HepG2 (cell line): ENCODE results near the gene TECPR1. TPM values are rescaled to one million over a fixed set of nuclear protein-coding genes. Genes with fewer than 3 reads are reported as not detected.

Experiments
- ARID2 ChIP-seq: sonication (generic); formaldehyde crosslinking; IDR thresholded peaks from 2 replicates; pipeline ENCODE4 v1.8.1; 2022; ENCODE audit warnings: mild to moderate bottlenecking, missing genetic modification reagents, borderline replicate concordance
- ATF7 ChIP-seq, 2 experiments: fragments of 450-650 bp in 1 of 2; sonication (generic) in 1 of 2; formaldehyde crosslinking in 1 of 2; IDR thresholded peaks; 2 replicates each; pipeline versions ENCODE4 v1.4.0 to v1.6.1; 2016 to 2020; ENCODE audit warnings: antibody characterized with exemption in 1 of 2, mild to moderate bottlenecking in 1 of 2, missing genetic modification reagents in 1 of 2
- ATF7-NPFF ChIP-seq: sonication (generic); formaldehyde crosslinking; IDR thresholded peaks from 2 replicates; pipeline ENCODE4 v1.8.1; 2023; ENCODE audit warnings: mild to moderate bottlenecking, low read depth, missing genetic modification reagents, moderate library complexity
- CAMTA2 ChIP-seq: sonication (generic); formaldehyde crosslinking; IDR thresholded peaks from 2 replicates; pipeline ENCODE4 v1.4.0; 2020; ENCODE audit warnings: mild to moderate bottlenecking, missing genetic modification reagents, borderline replicate concordance
- DPF2 ChIP-seq: sonication (generic); formaldehyde crosslinking; IDR thresholded peaks from 2 replicates; pipeline ENCODE4 v1.4.0; 2020; ENCODE audit warnings: mild to moderate bottlenecking, low read depth, missing genetic modification reagents, borderline replicate concordance
- HNF4A ChIP-seq: sonication (generic); formaldehyde crosslinking; IDR thresholded peaks from 2 replicates; pipeline ENCODE4 v1.4.0; 2020; ENCODE audit warnings: missing genetic modification reagents
- HNRNPUL1 ChIP-seq: fragments of 200-400 bp; formaldehyde crosslinking; IDR thresholded peaks from 2 replicates; pipeline ENCODE4 v1.6.1; 2017; ENCODE audit warnings: low read depth, mild to moderate bottlenecking, low read length, moderate library complexity
- MBNL3 ChIP-seq: fragments of 250-450 bp; sonication (Bioruptor Pico); conservative IDR thresholded peaks from 2 replicates; pipeline ENCODE4 v1.8.0; 2022; ENCODE audit warnings: mild to moderate bottlenecking, inconsistent platforms
- NR2F6 ChIP-seq, 2 experiments: IDR thresholded peaks; 2 replicates each; pipeline ENCODE4 v1.6.1; 2016; ENCODE audit warnings: antibody characterized with exemption in 1 of 2, mild to moderate bottlenecking in 1 of 2
- PHF8 ChIP-seq: sonication (generic); formaldehyde crosslinking; IDR thresholded peaks from 2 replicates; pipeline ENCODE4 v1.5.0; 2020; ENCODE audit warnings: missing genetic modification reagents
- PRPF4 ChIP-seq: fragments of 200-400 bp; formaldehyde crosslinking; IDR thresholded peaks from 2 replicates; pipeline ENCODE4 v1.6.1; 2016; ENCODE audit warnings: low read length, low read depth; ENCODE audit not compliant: poor library complexity, severe bottlenecking
- ZBTB14 ChIP-seq: sonication (generic); formaldehyde crosslinking; IDR thresholded peaks from 2 replicates; pipeline ENCODE4 v1.4.0; 2020; ENCODE audit warnings: missing genetic modification reagents
- ZFP36L1 ChIP-seq: sonication (generic); formaldehyde crosslinking; IDR thresholded peaks from 2 replicates; pipeline ENCODE4 v1.8.0; 2022; ENCODE audit warnings: mild to moderate bottlenecking, missing genetic modification reagents, moderate library complexity
- ZNF280D ChIP-seq: sonication (generic); formaldehyde crosslinking; IDR thresholded peaks from 2 replicates; pipeline ENCODE4 v1.5.1; 2020; ENCODE audit warnings: mild to moderate bottlenecking, missing genetic modification reagents
- ZNF605 ChIP-seq: sonication (generic); formaldehyde crosslinking; IDR thresholded peaks from 2 replicates; pipeline ENCODE4 v1.8.0; 2022; ENCODE audit warnings: mild to moderate bottlenecking, missing genetic modification reagents
- ZNF703 ChIP-seq: sonication (generic); formaldehyde crosslinking; IDR thresholded peaks from 2 replicates; pipeline ENCODE4 v1.5.1; 2020; ENCODE audit warnings: missing genetic modification reagents, mild to moderate bottlenecking, moderate library complexity, borderline replicate concordance
- ZNF839 ChIP-seq: sonication (generic); formaldehyde crosslinking; IDR thresholded peaks from 2 replicates; pipeline ENCODE4 v1.4.0; 2020; ENCODE audit warnings: missing genetic modification reagents, mild to moderate bottlenecking, borderline replicate concordance
- polyA plus RNA-seq, 8 experiments: library from polyadenylated mRNA; depleted of rRNA in 3 of 8; stranded (reverse) in 7 of 8; unstranded in 1 of 8; fragments of >200 nt; fragmentation: Illumina TruSeq in 4 of 8; extraction: Trizol in 4 of 8; gene quantifications; 2 replicates each; pipeline versions ENCODE4 v1.2.1 to v1.2.3, GENCODE V29; 2011 to 2016; ENCODE audit warnings: low read depth in 4 of 8, missing spikeins in 1 of 8, mixed read lengths in 1 of 8; ENCODE audit not compliant: insufficient read depth in 1 of 8
- total RNA-seq, 5 experiments: library from RNA; depleted of rRNA; stranded (reverse); fragments of >200 nt; fragmentation: Illumina TruSeq; extraction: Trizol; gene quantifications; 2 replicates each; pipeline ENCODE4 v1.2.3, GENCODE V29; 2016; ENCODE audit warnings: low read depth in 1 of 5
- TF ChIP-seq, protein P1 (sequence below): fragments of 450-650 bp; IDR thresholded peaks from 2 replicates; pipeline ENCODE4 v1.6.1; 2016
- TF ChIP-seq, protein P2 (sequence below): sonication (generic); formaldehyde crosslinking; IDR thresholded peaks from 2 replicates; pipeline ENCODE4; 2020; ENCODE audit warnings: missing genetic modification reagents, mild to moderate bottlenecking, borderline replicate concordance

TECPR1 gene
- total and polyA plus RNA-seq, 2 of the 13 experiments (the other 11 are each of a cell fraction or from before 2014, with no cell fraction given): 2.3 to 6.3 TPM

GRCh38 chr7:98281757-98282606 is 29.9 kb upstream of the TECPR1 start (continued):
- TF ChIP-seq ZNF280D (CRISPR knock-in tag): 0 out of 2 replicates have a peak, but pooled peaks have one; percentile 26
- 0 out of 2 replicates have a peak, but pooled peaks have one; percentile 25 for TF ChIP-seq ZFP36L1 (CRISPR knock-in tag)
- TF ChIP-seq ZNF703 (CRISPR knock-in tag): 0 out of 2 replicates have a peak, but pooled peaks have one; percentile 52
- peak; percentile 52; the same call in 1 of the 2 replicates for TF ChIP-seq PHF8 (CRISPR knock-in tag)
- TF ChIP-seq ZNF839: no peak
- TF ChIP-seq, protein P1, sequence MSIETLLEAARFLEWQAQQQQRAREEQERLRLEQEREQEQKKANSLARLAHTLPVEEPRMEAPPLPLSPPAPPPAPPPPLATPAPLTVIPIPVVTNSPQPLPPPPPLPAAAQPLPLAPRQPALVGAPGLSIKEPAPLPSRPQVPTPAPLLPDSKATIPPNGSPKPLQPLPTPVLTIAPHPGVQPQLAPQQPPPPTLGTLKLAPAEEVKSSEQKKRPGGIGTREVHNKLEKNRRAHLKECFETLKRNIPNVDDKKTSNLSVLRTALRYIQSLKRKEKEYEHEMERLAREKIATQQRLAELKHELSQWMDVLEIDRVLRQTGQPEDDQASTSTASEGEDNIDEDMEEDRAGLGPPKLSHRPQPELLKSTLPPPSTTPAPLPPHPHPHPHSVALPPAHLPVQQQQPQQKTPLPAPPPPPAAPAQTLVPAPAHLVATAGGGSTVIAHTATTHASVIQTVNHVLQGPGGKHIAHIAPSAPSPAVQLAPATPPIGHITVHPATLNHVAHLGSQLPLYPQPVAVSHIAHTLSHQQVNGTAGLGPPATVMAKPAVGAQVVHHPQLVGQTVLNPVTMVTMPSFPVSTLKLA: no peak
- no peak for TF ChIP-seq CAMTA2
- no peak for TF ChIP-seq HNF4A (CRISPR knock-in tag)
- TF ChIP-seq ARID2 (CRISPR knock-in tag): no peak
- no peak for TF ChIP-seq ATF7-NPFF
- TF ChIP-seq HNRNPUL1: no peak
- no peak for TF ChIP-seq PRPF4
- no peak for TF ChIP-seq ATF7 (IDR thresholded peaks at IDR 0.05)
- no peak for TF ChIP-seq ATF7 (CRISPR knock-in tag; IDR thresholded peaks at IDR 0.05)
- TF ChIP-seq MBNL3 (CRISPR knock-in tag): no peak
- no peak for TF ChIP-seq DPF2 (CRISPR knock-in tag)
- TF ChIP-seq ZBTB14: no peak
- TF ChIP-seq NR2F6 (IDR thresholded peaks at IDR 0.05): no peak
- no peak for TF ChIP-seq NR2F6 (CRISPR knock-in tag; IDR thresholded peaks at IDR 0.05)
- TF ChIP-seq, protein P2, sequence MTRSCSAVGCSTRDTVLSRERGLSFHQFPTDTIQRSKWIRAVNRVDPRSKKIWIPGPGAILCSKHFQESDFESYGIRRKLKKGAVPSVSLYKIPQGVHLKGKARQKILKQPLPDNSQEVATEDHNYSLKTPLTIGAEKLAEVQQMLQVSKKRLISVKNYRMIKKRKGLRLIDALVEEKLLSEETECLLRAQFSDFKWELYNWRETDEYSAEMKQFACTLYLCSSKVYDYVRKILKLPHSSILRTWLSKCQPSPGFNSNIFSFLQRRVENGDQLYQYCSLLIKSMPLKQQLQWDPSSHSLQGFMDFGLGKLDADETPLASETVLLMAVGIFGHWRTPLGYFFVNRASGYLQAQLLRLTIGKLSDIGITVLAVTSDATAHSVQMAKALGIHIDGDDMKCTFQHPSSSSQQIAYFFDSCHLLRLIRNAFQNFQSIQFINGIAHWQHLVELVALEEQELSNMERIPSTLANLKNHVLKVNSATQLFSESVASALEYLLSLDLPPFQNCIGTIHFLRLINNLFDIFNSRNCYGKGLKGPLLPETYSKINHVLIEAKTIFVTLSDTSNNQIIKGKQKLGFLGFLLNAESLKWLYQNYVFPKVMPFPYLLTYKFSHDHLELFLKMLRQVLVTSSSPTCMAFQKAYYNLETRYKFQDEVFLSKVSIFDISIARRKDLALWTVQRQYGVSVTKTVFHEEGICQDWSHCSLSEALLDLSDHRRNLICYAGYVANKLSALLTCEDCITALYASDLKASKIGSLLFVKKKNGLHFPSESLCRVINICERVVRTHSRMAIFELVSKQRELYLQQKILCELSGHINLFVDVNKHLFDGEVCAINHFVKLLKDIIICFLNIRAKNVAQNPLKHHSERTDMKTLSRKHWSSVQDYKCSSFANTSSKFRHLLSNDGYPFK (CRISPR knock-in tag): no peak; the same call in 1 of the 2 replicates
- TF ChIP-seq ZNF605: peak; percentile 32; the same call in 1 of the 2 replicates
